ENCODE data around the gene PI4KA.
"Not testable (repeated sequence)": the region's sequence is repeated elsewhere in the genome, so short reads cannot be mapped to it uniquely, and the experiment has no call there.

The PI4KA gene

DNA sequence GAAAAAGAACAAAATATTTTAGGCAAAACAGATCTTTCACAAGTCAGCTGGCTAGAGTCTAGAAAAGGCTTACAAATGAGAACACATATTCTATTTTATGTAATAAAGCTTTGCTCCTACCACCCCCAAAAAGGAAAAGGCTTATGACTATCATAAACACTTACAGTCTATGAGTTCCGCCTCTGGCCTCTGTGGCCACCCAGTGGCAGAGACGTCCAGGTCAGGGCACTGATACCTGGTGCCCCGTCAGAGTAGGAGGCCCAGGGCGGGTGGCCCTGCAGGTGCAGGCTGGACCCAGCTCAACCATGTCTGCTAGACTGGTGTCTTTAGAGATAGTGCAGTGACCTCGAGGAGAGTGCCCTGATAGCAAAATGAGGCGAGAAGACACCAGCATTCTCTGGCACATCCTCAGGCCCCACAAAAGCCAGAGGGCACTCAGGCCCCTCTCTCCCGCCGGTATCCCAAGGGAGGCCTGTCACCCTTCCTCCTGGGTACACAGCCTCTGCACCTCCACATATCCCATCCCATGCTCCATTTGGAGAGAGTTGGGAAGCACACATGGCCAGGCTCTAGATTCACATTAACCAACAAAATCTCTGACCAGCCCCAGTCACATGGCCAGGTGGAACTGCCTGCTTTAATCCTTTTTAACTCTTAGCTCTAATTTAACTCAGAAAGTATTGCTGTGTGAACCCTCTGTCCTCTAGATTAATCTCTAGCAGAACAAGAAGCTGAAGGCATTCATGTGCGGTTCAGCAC is 112.0 kb downstream of the PI4KA start:
- no peak for DNase-seq

GRCh38 chr22:20745119-20745518 is 113.5 kb downstream of the PI4KA start:
- DNase-seq, result no peak

GRCh38 chr22:20744456-20744855 is 114.2 kb downstream of the PI4KA start:
- DNase-seq, result no peak

GRCh38 chr22:20742764-20743163 is 115.8 kb downstream of the PI4KA start:
- DNase-seq, result no peak

- DNase-seq, result peak; percentile 21
Measured at GRCh38 chr22:20741634-20742581, 116.7 kb downstream of the PI4KA start.

GRCh38 chr22:20741008-20741633 is 117.5 kb downstream of the PI4KA start:
- no peak for DNase-seq

GRCh38 chr22:20740222-20740951 is 118.2 kb downstream of the PI4KA start:
- no peak for DNase-seq

GRCh38 chr22:20738394-20739089 is 120.1 kb downstream of the PI4KA start:
- DNase-seq, result no peak

DNA sequence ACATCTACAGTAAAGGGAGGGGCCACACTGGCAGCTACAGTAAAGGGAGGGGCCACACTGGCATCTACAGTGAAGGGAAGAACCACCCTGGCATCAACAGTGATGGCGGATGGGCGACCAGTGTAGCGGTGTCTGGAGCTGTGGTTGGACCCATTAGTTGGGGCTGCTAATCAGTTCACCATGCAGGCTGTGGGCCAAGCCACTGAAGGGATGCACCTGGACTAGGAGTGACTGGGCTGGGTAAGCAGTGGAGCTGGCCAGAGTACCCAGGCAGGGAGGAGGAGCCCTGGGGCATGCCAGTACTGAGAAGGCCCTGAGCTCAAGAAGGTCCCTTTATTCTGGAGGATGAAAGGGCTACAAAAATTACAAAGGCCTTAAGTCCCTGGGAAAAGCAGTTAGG is 121.7 kb downstream of the PI4KA start:
- not testable (repeated sequence) for DNase-seq

DNA sequence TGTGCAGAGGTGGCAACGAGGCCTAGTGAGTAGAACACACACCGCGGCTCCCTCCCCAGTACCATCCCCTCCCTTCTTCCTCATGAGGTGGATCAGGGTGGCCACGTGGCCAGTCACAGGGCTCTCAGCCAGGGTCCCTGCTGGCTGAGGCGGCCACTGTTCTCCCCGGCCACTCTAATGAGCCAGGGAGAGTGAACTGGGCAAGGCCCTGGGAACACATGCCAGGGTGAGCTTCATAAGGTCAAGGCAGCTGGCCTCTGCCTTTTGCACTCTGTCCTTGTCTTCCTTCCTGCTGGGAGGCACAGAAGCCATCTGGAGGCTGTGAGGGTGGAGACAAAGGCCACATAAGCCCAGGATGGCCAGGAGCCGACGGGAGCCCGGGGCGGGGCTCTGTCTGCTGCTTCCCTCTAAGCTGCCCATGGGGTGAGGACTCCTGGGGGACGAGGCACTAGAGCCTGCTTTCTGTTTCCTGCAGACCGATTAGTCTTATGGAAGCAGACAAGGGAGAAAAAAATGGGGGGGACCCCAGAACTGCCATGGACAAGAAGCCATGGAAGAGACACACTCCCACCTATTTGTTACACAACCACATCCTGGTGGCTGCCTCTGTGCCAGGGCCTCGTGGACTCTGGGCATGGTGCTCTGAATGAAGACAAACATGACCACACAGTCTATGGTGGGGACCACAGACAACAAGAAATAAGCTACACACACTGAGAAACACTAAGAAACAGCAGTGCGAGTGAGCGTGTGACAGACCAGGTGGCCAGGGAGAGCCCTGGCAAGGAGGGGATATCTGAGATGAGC is 123.1 kb downstream of the PI4KA start:
- not testable (repeated sequence) for DNase-seq

DNA sequence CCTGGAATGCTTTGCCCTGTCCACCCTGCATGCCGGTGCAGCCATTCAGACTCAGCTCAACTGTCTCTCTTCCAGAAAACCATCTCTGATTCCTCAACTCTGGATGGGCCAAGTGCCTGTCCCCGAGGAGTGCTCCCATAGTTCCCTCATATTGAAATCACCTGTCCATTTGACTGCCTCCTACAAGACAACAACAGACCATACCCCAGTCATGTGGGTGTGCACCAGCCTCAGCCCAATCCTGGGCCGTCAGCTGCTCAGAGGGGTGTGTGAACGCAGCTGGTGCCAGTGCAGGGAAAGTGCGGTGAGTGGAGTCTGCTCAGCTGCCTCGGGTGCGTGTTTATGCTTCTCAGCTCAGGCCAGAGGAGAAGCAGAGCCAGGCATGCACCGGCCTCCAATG is 126.2 kb downstream of the PI4KA start:
- not testable (repeated sequence) for DNase-seq

DNA sequence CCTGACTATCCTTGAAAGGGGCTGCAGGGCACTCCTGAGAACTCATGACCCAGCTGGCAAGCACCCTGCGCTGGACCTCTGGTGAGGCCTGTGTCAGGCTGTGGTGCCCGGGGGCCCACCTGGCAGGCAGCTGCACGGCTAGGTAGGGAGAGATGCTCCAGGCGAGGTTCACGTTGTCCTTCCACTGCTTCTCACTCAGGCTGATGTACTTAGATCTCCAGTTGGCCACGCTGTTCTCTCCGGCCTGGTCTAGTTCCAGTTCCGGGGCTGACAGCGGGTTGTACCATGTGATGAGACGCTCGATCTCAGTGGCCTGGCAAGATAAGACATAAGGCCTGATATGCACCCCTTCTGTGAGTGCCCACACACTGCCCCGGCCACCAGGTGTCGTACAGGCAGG is 129.4 kb downstream of the PI4KA start:
- DNase-seq, result no peak

- no peak for DNase-seq
Measured at GRCh38 chr22:20728523-20729190, 130.0 kb downstream of the PI4KA start.

DNA sequence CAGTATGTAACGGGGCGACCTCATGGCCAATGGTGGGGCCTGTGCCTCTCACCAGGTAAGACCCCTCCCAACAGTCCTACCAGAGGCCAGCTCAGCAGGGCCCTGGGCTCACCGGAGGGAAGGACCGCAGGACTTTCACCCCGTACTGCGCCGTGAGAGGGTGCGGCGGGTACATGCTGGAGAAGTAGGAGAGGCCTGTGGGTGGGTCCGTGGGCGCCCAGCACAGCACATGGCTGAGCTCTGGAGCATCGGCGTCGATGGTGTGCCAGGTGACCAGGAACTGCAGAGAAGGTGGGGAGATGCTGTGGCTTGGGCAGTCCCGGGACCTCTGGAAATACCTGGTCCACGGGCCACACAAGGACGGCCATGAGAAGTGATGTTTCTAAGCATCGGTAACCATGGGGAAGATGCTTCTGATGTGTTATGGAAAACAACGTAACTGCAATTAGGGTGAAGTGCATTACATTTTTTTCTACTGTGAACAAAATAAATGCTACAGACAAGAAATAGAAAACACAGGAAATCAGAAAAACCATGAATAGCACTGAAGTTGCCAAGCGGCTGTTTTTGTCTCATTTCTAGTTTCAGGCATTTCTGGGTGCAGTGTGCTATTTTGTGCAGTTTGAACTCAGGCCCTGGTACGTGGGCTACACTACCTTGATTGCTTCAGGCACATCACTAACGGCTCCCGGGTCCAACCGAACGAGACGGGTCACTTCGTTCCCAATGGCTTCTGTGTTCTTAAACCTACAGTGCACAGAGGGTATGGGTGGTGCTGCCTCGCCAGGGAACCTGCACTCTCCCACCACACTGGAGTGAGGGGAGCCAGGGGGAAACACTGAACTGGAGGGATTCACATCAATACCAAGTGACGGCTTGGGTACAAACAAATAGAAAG is 131.2 kb downstream of the PI4KA start:
- DNase-seq, result no peak

- DNase-seq, result no peak
Measured at GRCh38 chr22:20725987-20726558, 132.5 kb downstream of the PI4KA start.

GRCh38 chr22:20724676-20725454 is 133.7 kb downstream of the PI4KA start:
- DNase-seq, result no peak

GRCh38 chr22:20721409-20722218 is 137.0 kb downstream of the PI4KA start:
- no peak for DNase-seq
